ENCODE measurements around the gene MSTO1.
A peak's percentile ranks its signal among the peaks of the same experiment; 100 is the strongest.
"Not testable (repeated sequence)": the region's sequence is repeated elsewhere in the genome, so short reads cannot be mapped to it uniquely, and the experiment has no call there.

The MSTO1 gene

GRCh38 chr1:155609515-155610256, at the start of gene MSTO1:
TSS of gene MSTO1 (plus strand) at chr1:155610218. CDS start at chr1:155610249, 31 bp downstream.
- DNase-seq (ENCODE audit: low spot score), result peak; percentile 94

DNA sequence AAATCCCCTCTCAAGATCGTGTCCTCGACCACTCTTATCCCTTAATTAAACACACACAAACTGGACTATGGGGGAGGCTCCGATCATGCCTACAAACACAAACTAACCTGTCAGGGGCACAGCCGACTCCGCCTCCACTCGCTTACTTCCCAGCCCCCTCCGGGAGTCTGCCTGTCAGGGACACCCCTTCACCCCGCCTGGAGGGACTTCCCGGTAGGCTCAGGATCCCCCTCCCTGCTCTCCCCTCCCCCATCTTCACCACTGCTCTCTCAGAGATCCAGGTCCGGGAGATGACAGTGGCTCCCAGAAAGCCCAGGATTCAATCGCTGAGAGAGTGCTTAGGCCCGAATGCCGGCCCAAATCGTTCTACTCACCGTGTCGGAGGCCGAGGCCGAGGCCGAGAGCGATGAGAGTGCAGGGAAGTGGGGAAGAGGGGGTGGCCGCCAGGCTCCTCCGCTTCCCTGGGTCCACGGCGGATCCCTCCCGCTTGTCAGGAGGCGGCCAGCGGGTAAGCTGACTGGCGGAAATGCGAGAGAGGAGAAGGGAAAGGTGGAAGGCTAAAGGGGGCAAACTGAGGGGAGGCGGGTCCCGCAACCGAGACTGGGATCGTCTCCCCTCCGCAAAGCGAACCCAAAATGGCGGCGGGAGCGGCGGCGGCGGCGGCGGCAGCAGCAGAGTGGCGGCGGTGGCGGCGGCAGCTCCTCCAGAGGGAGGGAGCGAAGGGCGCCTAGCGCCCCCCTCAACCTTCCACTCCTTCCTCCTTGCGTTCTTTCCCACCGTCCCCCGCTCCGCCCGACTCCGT, 48.0 kb upstream of the MSTO1 start:
- peak; percentile 25 for DNase-seq (ENCODE audit: low spot score)

DNA sequence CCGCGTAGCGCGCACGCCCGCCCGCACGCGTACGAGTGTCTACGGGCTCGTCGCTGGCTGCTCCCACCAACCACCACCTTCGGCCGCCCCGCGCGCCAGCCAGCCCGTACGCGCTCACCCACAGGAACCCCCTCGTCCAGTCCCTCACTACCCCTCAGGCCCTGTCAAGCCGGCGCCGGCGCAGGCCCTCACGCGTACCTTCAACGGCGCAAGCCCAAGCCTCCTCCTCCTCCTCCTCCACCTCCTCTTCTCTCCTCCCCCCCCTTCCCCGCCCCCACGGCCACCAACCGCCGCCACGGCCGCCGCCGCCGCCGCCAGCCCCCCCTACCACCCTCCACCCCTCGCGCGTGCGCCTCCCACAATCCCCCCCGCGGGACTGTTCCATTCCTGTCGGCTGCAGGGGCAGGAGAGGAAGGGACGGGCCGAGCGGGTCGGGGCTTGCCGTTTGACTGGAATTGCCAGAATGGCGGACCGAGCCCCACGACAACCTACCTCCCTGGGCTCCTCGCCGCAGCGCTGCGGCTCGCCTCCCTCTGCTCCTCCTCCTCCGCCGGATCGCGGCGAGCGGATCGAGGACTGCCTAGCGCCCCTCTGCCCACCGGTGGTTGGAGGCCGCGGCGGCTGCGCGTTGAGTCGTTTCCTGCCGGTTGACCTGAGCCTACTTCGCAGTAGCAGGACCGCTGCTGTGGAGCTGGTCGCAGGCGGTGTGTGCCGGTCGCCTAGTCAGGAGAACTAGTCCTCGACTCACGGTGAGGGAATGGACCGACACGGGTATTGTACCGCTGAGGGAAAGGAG, 47.2 kb upstream of the MSTO1 start, which contains the start of gene ASH1L:
Gene ASH1L (minus strand): TSS at position 223 of the 796 bp plus-strand sequence. CDS start 41,284 bp downstream, outside the sequence.
- peak; percentile 92 for DNase-seq (ENCODE audit: low spot score)

DNA sequence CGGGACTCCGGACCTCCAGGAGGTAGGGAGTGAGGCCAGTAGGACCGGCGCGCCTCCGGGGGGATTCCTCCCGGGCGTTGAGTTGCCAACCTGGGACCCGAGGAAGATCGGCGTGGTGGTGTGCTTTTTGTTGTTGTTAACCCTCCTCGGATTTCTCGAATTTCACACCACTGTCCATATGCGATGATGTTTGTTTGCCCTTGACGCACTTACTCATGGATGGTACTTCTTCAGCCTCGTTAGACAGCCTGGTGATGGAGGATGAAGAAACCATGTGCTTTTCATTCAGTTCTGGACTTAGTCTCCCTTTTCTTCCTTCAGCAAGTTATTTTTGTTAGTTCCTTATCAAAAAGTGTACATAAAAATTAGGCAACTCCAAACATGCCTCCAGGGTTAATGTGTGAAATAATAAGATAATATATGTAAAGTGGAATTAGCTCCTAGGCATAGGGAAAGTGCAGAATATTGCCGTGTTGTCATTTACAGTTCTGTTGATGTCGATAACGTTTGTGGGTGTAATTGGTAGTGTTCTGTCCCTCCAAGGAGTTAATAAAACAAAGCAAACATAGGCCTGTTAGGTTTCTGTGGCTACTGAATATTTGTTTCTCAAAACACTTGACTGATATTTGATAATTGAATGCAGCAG, 46.5 kb upstream of the MSTO1 start:
- DNase-seq (ENCODE audit: low spot score), result not testable (repeated sequence)

GRCh38 chr1:155569988-155570592, 39.9 kb upstream of the MSTO1 start:
- DNase-seq (ENCODE audit: low spot score), result no peak

GRCh38 chr1:155570593-155570990, 39.4 kb upstream of the MSTO1 start:
- DNase-seq (ENCODE audit: low spot score), result no peak

GRCh38 chr1:155574077-155574476, 35.9 kb upstream of the MSTO1 start:
- no peak for DNase-seq (ENCODE audit: low spot score)

- DNase-seq (ENCODE audit: low spot score), result not testable (repeated sequence)
Observed at GRCh38 chr1:155575608-155576007, 34.4 kb upstream of the MSTO1 start.

DNA sequence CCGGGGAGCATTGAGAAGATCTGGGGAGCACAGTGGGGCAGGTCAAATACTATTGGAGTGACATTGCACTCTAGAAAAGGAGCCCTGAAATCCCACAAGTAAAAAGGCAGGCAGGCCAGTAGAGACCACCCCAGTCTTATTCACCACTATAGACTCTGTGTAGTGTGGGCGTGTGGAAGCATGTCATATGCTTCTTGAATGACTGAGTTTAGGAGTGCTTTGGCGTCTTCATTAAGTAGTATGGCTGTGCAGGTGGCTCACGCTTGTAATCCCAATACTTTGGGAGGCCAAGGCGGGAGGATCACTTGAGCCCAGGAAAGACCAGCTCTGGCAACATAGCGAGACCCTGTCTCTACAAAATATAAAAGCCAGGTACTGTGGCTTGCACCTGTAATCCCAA, 26.2 kb upstream of the MSTO1 start:
- not testable (repeated sequence) for DNase-seq (ENCODE audit: low spot score)

DNA sequence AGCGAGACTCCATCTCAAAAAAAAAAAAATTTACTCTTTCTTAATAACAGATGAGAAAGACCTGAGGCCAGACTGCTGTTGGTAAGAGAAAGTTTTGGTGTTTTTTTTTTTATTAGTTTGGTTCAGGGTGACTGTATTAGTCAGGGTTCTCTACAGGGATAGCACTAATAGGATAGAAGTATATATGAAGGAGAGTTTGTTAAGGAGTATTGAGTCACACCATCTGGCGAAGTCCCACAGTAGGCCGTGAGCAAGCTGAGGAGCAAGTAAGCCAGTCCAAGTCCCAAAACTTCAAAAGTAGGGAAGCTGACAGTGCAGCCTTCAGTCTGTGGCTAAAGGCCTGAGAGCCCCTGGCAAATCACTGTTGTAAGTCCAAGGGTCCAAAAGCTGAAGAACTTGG, 20.7 kb upstream of the MSTO1 start:
- not testable (repeated sequence) for DNase-seq (ENCODE audit: low spot score)

- not testable (repeated sequence) for DNase-seq (ENCODE audit: low spot score)
Observed at GRCh38 chr1:155590516-155591247, 19.3 kb upstream of the MSTO1 start.

GRCh38 chr1:155591770-155592169, 18.2 kb upstream of the MSTO1 start:
- DNase-seq (ENCODE audit: low spot score), result peak; percentile 68

- DNase-seq (ENCODE audit: low spot score), result not testable (repeated sequence)
Observed at GRCh38 chr1:155595877-155596474, 14.0 kb upstream of the MSTO1 start.

DNA sequence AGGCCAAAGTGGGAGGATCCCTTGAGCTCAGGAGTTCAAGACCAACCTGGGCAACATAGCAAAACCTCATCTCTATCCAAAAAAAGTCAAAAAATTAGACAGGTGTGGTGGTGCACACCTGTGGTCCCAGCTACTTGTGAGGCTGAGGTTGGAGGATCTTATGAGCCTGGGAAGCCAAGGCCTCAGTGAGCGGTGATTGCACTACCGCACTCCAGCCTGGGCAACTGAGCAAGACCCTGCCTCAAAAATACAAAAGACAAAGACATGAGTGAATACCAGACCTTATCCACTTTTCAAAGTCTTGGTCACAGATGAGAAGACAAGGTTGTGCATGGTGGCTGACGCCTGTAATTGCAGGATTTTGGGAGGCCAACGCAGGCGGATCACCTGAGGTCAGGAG, 13.2 kb upstream of the MSTO1 start:
- DNase-seq (ENCODE audit: low spot score), result no peak

DNA sequence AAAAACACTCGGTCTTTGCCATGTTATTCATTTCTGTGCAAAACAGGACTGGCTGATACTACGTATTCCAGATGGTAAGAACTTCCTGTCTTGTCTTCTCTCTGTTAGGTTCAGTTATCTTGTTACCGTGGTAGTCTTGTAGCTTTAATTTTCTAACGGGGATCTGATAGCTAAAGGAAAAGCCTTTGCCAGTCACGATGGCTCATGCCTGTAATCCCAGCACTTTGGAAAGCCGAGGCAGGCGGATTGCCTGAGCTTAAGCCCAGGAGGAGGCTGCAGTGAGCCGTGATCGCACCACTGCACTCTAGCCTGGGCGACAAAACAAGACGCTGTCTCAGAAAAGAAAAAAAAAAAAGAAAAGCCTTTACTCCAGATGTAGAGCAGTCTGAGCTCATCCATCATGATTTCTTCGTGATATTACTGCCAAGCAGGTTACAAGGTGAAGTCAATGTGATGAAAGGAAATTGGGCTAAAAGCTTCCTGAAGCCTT, 11.1 kb upstream of the MSTO1 start:
- DNase-seq (ENCODE audit: low spot score), result no peak

DNA sequence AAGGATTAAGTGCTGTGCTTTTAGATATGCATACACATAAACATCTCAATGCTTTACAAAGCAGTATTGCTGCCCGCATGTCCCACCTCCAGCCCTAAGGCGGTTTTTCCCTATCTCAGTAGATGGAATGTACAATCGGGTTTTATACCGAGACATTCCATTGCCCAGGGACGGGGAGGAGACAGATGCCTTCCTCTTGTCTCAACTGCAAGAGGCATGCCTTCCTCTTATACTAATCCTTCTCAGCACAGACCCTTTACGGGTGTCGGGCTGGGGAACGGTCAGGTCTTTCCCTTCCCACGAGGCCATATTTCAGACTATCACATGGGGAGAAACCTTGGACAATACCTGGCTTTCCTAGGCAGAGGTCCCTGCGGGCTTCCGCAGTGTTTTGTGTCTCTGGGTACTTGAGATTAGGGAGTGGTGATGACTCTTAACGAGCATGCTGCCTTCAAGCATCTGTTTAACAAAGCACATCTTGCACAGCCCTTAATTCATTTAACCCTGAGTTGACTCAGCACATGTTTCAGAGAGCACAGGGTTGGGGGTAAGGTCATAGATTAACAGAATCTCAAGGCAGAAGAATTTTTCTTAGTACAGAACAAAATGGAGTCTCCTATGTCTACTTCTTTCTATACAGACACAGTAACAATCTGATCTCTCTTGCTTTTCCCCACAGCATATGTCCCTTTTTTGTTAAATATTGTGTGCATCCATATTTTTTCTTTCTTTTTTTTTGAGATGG, 10.0 kb upstream of the MSTO1 start:
- DNase-seq (ENCODE audit: low spot score), result not testable (repeated sequence)

- no peak for DNase-seq (ENCODE audit: low spot score)
Observed at GRCh38 chr1:155607708-155608107, 2.3 kb upstream of the MSTO1 start.

- DNase-seq (ENCODE audit: low spot score), result no peak
Observed at GRCh38 chr1:155608888-155609225, 1.2 kb upstream of the MSTO1 start.

DNA sequence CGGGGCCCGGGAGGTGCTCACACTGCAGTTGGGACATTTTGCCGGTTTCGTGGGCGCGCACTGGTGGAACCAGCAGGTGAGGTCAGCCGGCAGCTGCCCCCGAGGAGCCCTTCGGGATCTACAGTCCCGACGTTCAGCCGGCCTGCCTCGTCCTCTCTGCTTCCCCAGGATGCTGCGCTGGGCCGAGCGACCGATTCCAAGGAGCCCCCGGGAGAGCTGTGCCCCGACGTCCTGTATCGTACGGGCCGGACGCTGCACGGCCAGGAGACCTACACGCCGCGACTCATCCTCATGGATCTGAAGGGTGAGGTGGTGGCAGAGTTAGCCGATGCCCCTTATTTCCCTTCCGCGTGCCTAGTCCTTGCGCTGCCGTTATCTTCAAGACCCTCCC, 234 bp downstream of the MSTO1 start:
- DNase-seq (ENCODE audit: low spot score), result not testable (repeated sequence)

Measured in CD4-positive, alpha-beta T cell treated with Interleukin-6 at 100 ng/mL for 8 hours (primary cell).